Trophoblast cell (in vitro differentiated cells and primary cell): ENCODE data around the gene GALNT9.

Experiments
- DNase-seq, 2 donors: peaks; one replicate each; pipeline ENCODE4 v3.0.0-alpha.2; 2016
- H2AFZ ChIP-seq: 2 replicates; pipeline ENCODE4 v1.6.1; 2013; ENCODE audit warnings: low read length, moderate library complexity, mild to moderate bottlenecking; ENCODE audit not compliant: insufficient read depth, poor library complexity
- H2AK5ac ChIP-seq: 2 replicates; pipeline ENCODE4 v1.6.1; 2013; ENCODE audit warnings: mild to moderate bottlenecking, low read length
- H2BK120ac ChIP-seq: 2 replicates; pipeline ENCODE4 v1.6.1; 2013; ENCODE audit warnings: low read length, mild to moderate bottlenecking, moderate library complexity; ENCODE audit not compliant: insufficient read depth, poor library complexity
- H2BK12ac ChIP-seq: 2 replicates; pipeline ENCODE4 v1.6.1; 2013; ENCODE audit warnings: mild to moderate bottlenecking, low read length, moderate library complexity
- H2BK5ac ChIP-seq: 2 replicates; pipeline ENCODE4 v1.6.1; 2013; ENCODE audit warnings: low read length, low read depth, moderate library complexity, mild to moderate bottlenecking; ENCODE audit not compliant: poor library complexity
- H3K14ac ChIP-seq: 2 replicates; pipeline ENCODE4 v1.6.1; 2013; ENCODE audit warnings: mild to moderate bottlenecking, low read length
- H3K18ac ChIP-seq: 2 replicates; pipeline ENCODE4 v1.6.1; 2013; ENCODE audit warnings: mild to moderate bottlenecking, low read length
- H3K23ac ChIP-seq: 2 replicates; pipeline ENCODE4 v1.6.1; 2013; ENCODE audit warnings: low read length
- H3K27ac ChIP-seq: 2 replicates; pipeline ENCODE4 v1.5.1; 2013; ENCODE audit warnings: low read depth, mild to moderate bottlenecking, inconsistent platforms, low read length, moderate library complexity
- H3K27me3 ChIP-seq: 2 replicates; pipeline ENCODE4 v1.6.1; 2013; ENCODE audit warnings: inconsistent platforms, mild to moderate bottlenecking, low read length, moderate library complexity; ENCODE audit not compliant: insufficient read depth
- H3K36me3 ChIP-seq, 2 experiments: 1 replicate in 1 of 2; 2 replicates in 1 of 2; pipeline ENCODE4 v1.6.1; 2013; ENCODE audit warnings: low read length in 2 of 2, mild to moderate bottlenecking in 2 of 2, moderate library complexity in 1 of 2; ENCODE audit not compliant: insufficient read depth in 2 of 2, control insufficient read depth in 1 of 2
- H3K4ac ChIP-seq: 2 replicates; pipeline ENCODE4 v1.6.1; 2013; ENCODE audit warnings: low read depth, mild to moderate bottlenecking, low read length, moderate library complexity
- H3K4me1 ChIP-seq, 2 experiments: 1 replicate in 1 of 2; 2 replicates in 1 of 2; pipeline ENCODE4 v1.6.1; 2013; ENCODE audit warnings: low read length in 2 of 2, mild to moderate bottlenecking in 2 of 2, moderate library complexity in 1 of 2; ENCODE audit not compliant: insufficient read depth in 2 of 2, control insufficient read depth in 1 of 2
- H3K4me2 ChIP-seq: 2 replicates; pipeline ENCODE4 v1.6.1; 2013; ENCODE audit warnings: inconsistent platforms, mild to moderate bottlenecking, low read length, moderate library complexity
- H3K4me3 ChIP-seq: 2 replicates; pipeline ENCODE4 v1.5.1; 2013; ENCODE audit warnings: mild to moderate bottlenecking, low read depth, low read length, inconsistent platforms
- H3K79me1 ChIP-seq: one replicate; pipeline ENCODE4 v1.6.1; 2013; ENCODE audit warnings: low read length
- H3K79me2 ChIP-seq: 2 replicates; pipeline ENCODE4 v1.6.1; 2013; ENCODE audit warnings: low read length, mild to moderate bottlenecking; ENCODE audit not compliant: control insufficient read depth, insufficient read depth, poor library complexity
- H3K9ac ChIP-seq: 2 replicates; pipeline ENCODE4 v1.6.1; 2013; ENCODE audit warnings: mild to moderate bottlenecking, low read length
- H3K9me3 ChIP-seq: 2 replicates; pipeline ENCODE4 v1.6.1; 2013; ENCODE audit warnings: low read depth, mild to moderate bottlenecking, control low read depth, inconsistent platforms, low read length; ENCODE audit not compliant: insufficient read depth
- H4K12ac ChIP-seq: 2 replicates; pipeline ENCODE4 v1.6.1; 2013; ENCODE audit warnings: low read depth, mild to moderate bottlenecking, low read length, moderate library complexity
- H4K8ac ChIP-seq: 2 replicates; pipeline ENCODE4 v1.6.1; 2013; ENCODE audit warnings: low read depth, mild to moderate bottlenecking, low read length, moderate library complexity
- H4K91ac ChIP-seq: one replicate; pipeline ENCODE4 v1.6.1; 2013; ENCODE audit warnings: low read depth, mild to moderate bottlenecking, low read length, moderate library complexity
- WGBS: extraction: QIAGEN DNeasy Blood & Tissue Kit; methylation state at CpG from one replicate; pipeline ENCODE4 v1.1.7; 2013; ENCODE audit warnings: missing lambda C conversion rate; ENCODE audit not compliant: insufficient read length, insufficient coverage; ENCODE audit errors: extremely low coverage; 5-methylcytosine and 5-hydroxymethylcytosine counted together

GALNT9 gene

GRCh38 chr12:132311201-132311915 lies 18.0 kb downstream of the GALNT9 start:
- no peak overlapping the region for H3K4me2 ChIP-seq
- no peak overlapping the region for H3K27ac ChIP-seq
- H3K18ac ChIP-seq: no peak overlapping the region
- H3K23ac ChIP-seq: no peak overlapping the region
- no peaks in the 10 kb centered on the region for H3K79me2 ChIP-seq
- no CpG with 5 or more reads among the region's 17 CpGs for WGBS
- no peak overlapping the region for H3K4ac ChIP-seq
- no peaks in the 10 kb centered on the region for H3K79me1 ChIP-seq
- H2BK120ac ChIP-seq: no peak overlapping the region
- no peak overlapping the region for H4K12ac ChIP-seq
- no peak for DNase-seq
- H2BK5ac ChIP-seq: no peak overlapping the region
- H2BK12ac ChIP-seq: no peak overlapping the region
- no peak overlapping the region for H3K14ac ChIP-seq
- peaks cover 19% of the 10 kb centered on the region for H3K9me3 ChIP-seq
- no peak overlapping the region for H2AK5ac ChIP-seq
- no peaks in the 10 kb centered on the region for H3K4me1 ChIP-seq
- no peak overlapping the region for H3K9ac ChIP-seq
- no peak overlapping the region for H4K8ac ChIP-seq
- H4K91ac ChIP-seq: no peak overlapping the region
- H3K27me3 ChIP-seq: no peaks in the 10 kb centered on the region
- H2AFZ ChIP-seq: no peak overlapping the region
- no peaks in the 10 kb centered on the region for H3K36me3 ChIP-seq
- H3K4me3 ChIP-seq: peak overlapping the region; percentile 4

- Histone ChIP-seq H4K8ac (no peak overlapping the region), H4K91ac (no peak overlapping the region), H4K12ac (no peak overlapping the region), H3K79me1 (no peaks in the 10 kb centered on the region), H3K36me3 (no peaks in the 10 kb centered on the region), H3K23ac (no peak overlapping the region), H2AFZ (no peak overlapping the region), H3K4ac (no peak overlapping the region), H3K14ac (no peak overlapping the region), H3K18ac (no peak overlapping the region), H2BK5ac (no peak overlapping the region), H2AK5ac (no peak overlapping the region), H3K79me2 (no peaks in the 10 kb centered on the region), H2BK120ac (no peak overlapping the region), H3K9ac (no peak overlapping the region), H3K4me3 (peak overlapping the region; percentile 20), H3K27ac (no peak overlapping the region), H3K9me3 (peaks cover 19% of the 10 kb centered on the region), H3K4me2 (no peak overlapping the region), H2BK12ac (no peak overlapping the region), H3K4me1 (no peaks in the 10 kb centered on the region), H3K27me3 (no peaks in the 10 kb centered on the region)
- no CpG with 5 or more reads among the region's 33 CpGs for WGBS
- no peak for DNase-seq
Measured at GRCh38 chr12:132310181-132311040, 19.0 kb downstream of the GALNT9 start.

- no peak for DNase-seq
- Histone ChIP-seq H3K27me3 (no peaks in the 10 kb centered on the region), H2BK5ac (no peak overlapping the region), H3K9me3 (peaks cover 20% of the 10 kb centered on the region), H3K4me2 (no peak overlapping the region), H3K36me3 (no peaks in the 10 kb centered on the region), H3K18ac (no peak overlapping the region), H3K4me3 (no peak overlapping the region), H2BK12ac (no peak overlapping the region), H3K79me1 (no peaks in the 10 kb centered on the region), H4K12ac (no peak overlapping the region), H3K9ac (no peak overlapping the region), H2AK5ac (no peak overlapping the region), H2BK120ac (no peak overlapping the region), H3K79me2 (no peaks in the 10 kb centered on the region), H3K23ac (no peak overlapping the region), H4K8ac (no peak overlapping the region), H3K4ac (no peak overlapping the region), H3K27ac (no peak overlapping the region), H2AFZ (no peak overlapping the region), H3K14ac (no peak overlapping the region), H3K4me1 (no peaks in the 10 kb centered on the region), H4K91ac (no peak overlapping the region)
- WGBS: no CpG with 5 or more reads among the region's 21 CpGs
Measured at GRCh38 chr12:132309596-132310086, 19.7 kb downstream of the GALNT9 start.

- Histone ChIP-seq H3K4ac (no peak overlapping the region), H2BK5ac (no peak overlapping the region), H2AK5ac (no peak overlapping the region), H3K27ac (no peak overlapping the region), H3K27me3 (no peaks in the 10 kb centered on the region), H3K4me1 (no peaks in the 10 kb centered on the region), H4K8ac (no peak overlapping the region), H2AFZ (no peak overlapping the region), H4K91ac (no peak overlapping the region), H3K36me3 (no peaks in the 10 kb centered on the region), H3K9ac (no peak overlapping the region), H3K9me3 (peaks cover 20% of the 10 kb centered on the region), H3K4me2 (no peak overlapping the region), H2BK120ac (no peak overlapping the region), H3K4me3 (no peak overlapping the region), H3K79me2 (no peaks in the 10 kb centered on the region), H2BK12ac (no peak overlapping the region), H3K79me1 (no peaks in the 10 kb centered on the region), H3K18ac (no peak overlapping the region), H3K14ac (no peak overlapping the region), H4K12ac (no peak overlapping the region), H3K23ac (no peak overlapping the region)
- DNase-seq: no peak
- WGBS: no CpG with 5 or more reads among the region's 31 CpGs
Measured at GRCh38 chr12:132308853-132309595, 20.4 kb downstream of the GALNT9 start.
